HG03432 (cell line): ENCODE measurements around the gene SLC24A1.

Experiments used
- ATAC-seq: cut with Tn5 transposase; IDR thresholded peaks from one replicate; pipeline ENCODE4 v1.9.1; 2021; ENCODE audit warnings: mild to moderate bottlenecking, moderate library complexity; ENCODE audit not compliant: unreplicated experiment

The SLC24A1 gene

GRCh38 chr15:65621638-65622037 lies at the start of gene SLC24A1:
SLC24A1 (plus strand) TSS chr15:65621938; CDS start chr15:65624081, 2,143 bp downstream.
- no peak for ATAC-seq

- no peak for ATAC-seq
Observed at GRCh38 chr15:65571971-65572370, 49.8 kb upstream of the SLC24A1 start.

- ATAC-seq, result no peak
Observed at GRCh38 chr15:65576664-65577063, 45.1 kb upstream of the SLC24A1 start.

- ATAC-seq, result no peak
Observed at GRCh38 chr15:65577129-65577996, 44.4 kb upstream of the SLC24A1 start.

- no peak for ATAC-seq
Observed at GRCh38 chr15:65578904-65579728, 42.6 kb upstream of the SLC24A1 start.

GRCh38 chr15:65579762-65580161 lies 42.0 kb upstream of the SLC24A1 start:
- ATAC-seq, result no peak

- no peak for ATAC-seq
Observed at GRCh38 chr15:65580287-65580686, 41.5 kb upstream of the SLC24A1 start.

- ATAC-seq, result no peak
Observed at GRCh38 chr15:65583701-65584100, 38.0 kb upstream of the SLC24A1 start.

- no peak for ATAC-seq
Observed at GRCh38 chr15:65584241-65584640, 37.5 kb upstream of the SLC24A1 start.

GRCh38 chr15:65587094-65587493 lies 34.6 kb upstream of the SLC24A1 start:
- no peak for ATAC-seq

GRCh38 chr15:65595960-65596359 lies 25.8 kb upstream of the SLC24A1 start:
- no peak for ATAC-seq

- ATAC-seq, result no peak
Observed at GRCh38 chr15:65598468-65598867, 23.3 kb upstream of the SLC24A1 start.

GRCh38 chr15:65599677-65600076 lies 22.1 kb upstream of the SLC24A1 start:
- ATAC-seq, result no peak

- ATAC-seq, result no peak
Observed at GRCh38 chr15:65603134-65603533, 18.6 kb upstream of the SLC24A1 start.

- ATAC-seq, result no peak
Observed at GRCh38 chr15:65603559-65603958, 18.2 kb upstream of the SLC24A1 start.

GRCh38 chr15:65610871-65611718 lies 10.6 kb upstream of the SLC24A1 start, which contains the start of gene INTS14:
INTS14 (minus strand) TSS chr15:65611131; CDS start chr15:65607380, 3,751 bp downstream.
- peak; percentile 96 for ATAC-seq

GRCh38 chr15:65611888-65612615 lies 9.7 kb upstream of the SLC24A1 start:
- ATAC-seq, result no peak

GRCh38 chr15:65612616-65612946 lies 9.2 kb upstream of the SLC24A1 start:
- ATAC-seq, result no peak

- no peak for ATAC-seq
Observed at GRCh38 chr15:65612949-65613744, 8.6 kb upstream of the SLC24A1 start.
